ENCODE results near the gene HSD17B8.
A peak's percentile ranks its signal among the peaks of the same experiment; 100 is the strongest.
"Not testable (repeated sequence)": the region's sequence is repeated elsewhere in the genome, so short reads cannot be mapped to it uniquely, and the experiment has no call there.

HSD17B8 gene

GRCh38 chr6:33207552-33208090 is 3.2 kb downstream of the HSD17B8 start:
- DNase-seq = peak; percentile 40

- peak; percentile 73 for DNase-seq
Measured at GRCh38 chr6:33208091-33208967, 3.9 kb downstream of the HSD17B8 start, which contains the start of gene RING1. Gene RING1, plus strand, starts transcription at chr6:33208500. Its CDS starts 323 bp downstream, at chr6:33208823.

- no peak for DNase-seq
Measured at GRCh38 chr6:33209856-33210255, 5.4 kb downstream of the HSD17B8 start.

- no peak for DNase-seq
Measured at GRCh38 chr6:33211136-33211535, 6.7 kb downstream of the HSD17B8 start.

- no peak for DNase-seq
Measured at GRCh38 chr6:33211666-33212422, 7.4 kb downstream of the HSD17B8 start.

GRCh38 chr6:33212857-33213165 is 8.4 kb downstream of the HSD17B8 start:
- DNase-seq = no peak

GRCh38 chr6:33213166-33213988 is 8.9 kb downstream of the HSD17B8 start:
- DNase-seq = peak; percentile 42

- no peak for DNase-seq
Measured at GRCh38 chr6:33213989-33214335, 9.5 kb downstream of the HSD17B8 start.

GRCh38 chr6:33215271-33216116 is 11.0 kb downstream of the HSD17B8 start:
- DNase-seq = no peak

GRCh38 chr6:33216117-33216649 is 11.7 kb downstream of the HSD17B8 start:
- no peak for DNase-seq

- DNase-seq = no peak
Measured at GRCh38 chr6:33217246-33217645, 12.8 kb downstream of the HSD17B8 start.

GRCh38 chr6:33217681-33218080 is 13.2 kb downstream of the HSD17B8 start:
- no peak for DNase-seq

- not testable (repeated sequence) for DNase-seq
Measured at GRCh38 chr6:33226503-33227120, 22.2 kb downstream of the HSD17B8 start.

- DNase-seq = no peak
Measured at GRCh38 chr6:33235221-33235634, 30.8 kb downstream of the HSD17B8 start.

GRCh38 chr6:33236328-33236727 is 31.9 kb downstream of the HSD17B8 start:
- no peak for DNase-seq

GRCh38 chr6:33236852-33237251 is 32.4 kb downstream of the HSD17B8 start:
- no peak for DNase-seq

GRCh38 chr6:33237741-33238140 is 33.3 kb downstream of the HSD17B8 start:
- no peak for DNase-seq

GRCh38 chr6:33241968-33242367 is 37.5 kb downstream of the HSD17B8 start:
- DNase-seq = no peak

GRCh38 chr6:33243476-33243875 is 39.0 kb downstream of the HSD17B8 start:
- DNase-seq = no peak

GRCh38 chr6:33247977-33248642 is 43.7 kb downstream of the HSD17B8 start:
- DNase-seq = peak; percentile 94

- no peak for DNase-seq
Measured at GRCh38 chr6:33248643-33248931, 44.1 kb downstream of the HSD17B8 start.

Measured in NCI-H2227 treated with DMSO at 0.1 percent for 48 hours (cell line).